Vagina (tissue), 2 donors: ENCODE data around the gene BCL6. TPM values are rescaled to one million over a fixed set of nuclear protein-coding genes. Genes with fewer than 3 reads are reported as not detected.

ENCODE experiments used
- DNase-seq, 2 donors: peaks; one replicate each; pipeline ENCODE4 v3.0.0-alpha.2; 2017; ENCODE audit errors: extremely low spot score in 2 of 2
- H3K27ac ChIP-seq: fragments of 200-600 bp; sonication (generic); one replicate; pipeline ENCODE4 v1.5.1; 2019
- H3K27me3 ChIP-seq: fragments of 200-600 bp; sonication (generic); one replicate; pipeline ENCODE4 v1.5.1; 2019
- H3K36me3 ChIP-seq, 2 donors: fragments of 200-600 bp; sonication (generic); one replicate each; pipeline ENCODE4 v1.5.1; 2017 to 2019
- H3K4me1 ChIP-seq: fragments of 200-600 bp; sonication (generic); one replicate; pipeline ENCODE4 v1.5.1; 2019
- H3K4me3 ChIP-seq, 2 donors: fragments of 200-600 bp; sonication (generic); 1 replicate in 1 of 2; 2 replicates in 1 of 2; pipeline ENCODE4 v1.5.1; 2016 to 2019
- H3K9me3 ChIP-seq: fragments of 200-600 bp; sonication (generic); one replicate; pipeline ENCODE4 v1.5.1; 2019
- CTCF ChIP-seq, 3 experiments: fragments of 450-650 bp in 2 of 3; fragments of 200-600 bp in 1 of 3; sonication (generic) in 1 of 3; IDR thresholded peaks; one replicate each; pipeline ENCODE4 v1.5.1; 2017 to 2019; ENCODE audit warnings: antibody characterized with exemption in 3 of 3, mild to moderate bottlenecking in 2 of 3, moderate library complexity in 2 of 3
- POLR2A ChIP-seq, 2 donors: fragments of 450-650 bp; IDR thresholded peaks; one replicate each; pipeline ENCODE4 v1.6.1; 2017; ENCODE audit warnings: antibody characterized with exemption in 2 of 2, mild to moderate bottlenecking in 2 of 2, moderate library complexity in 2 of 2
- POLR2AphosphoS5 ChIP-seq, 2 donors: sonication (generic); formaldehyde crosslinking; IDR thresholded peaks; one replicate each; pipeline ENCODE4 v1.9.0; 2017; ENCODE audit warnings: antibody characterized with exemption in 2 of 2, mild to moderate bottlenecking in 2 of 2, low read depth in 1 of 2; ENCODE audit not compliant: insufficient read depth in 1 of 2
- intact Hi-C: fragments of 100-400 bp; cut with DNase I; formaldehyde crosslinking; loops from one replicate; pipeline ENCODE4 v1.15.1; 2023
- total RNA-seq: library from RNA; depleted of rRNA; stranded (reverse); fragments of >200 nt; gene quantifications from one replicate; pipeline ENCODE4 v1.2.3, GENCODE V29; 2016

The BCL6 gene
- total RNA-seq, 1 donor from 2014 or later, result 133 TPM

GRCh38 chr3:187719628-187720336, 25.5 kb downstream of the BCL6 start:
- no peak overlapping the region for H3K4me3 ChIP-seq
- no peaks in the 10 kb centered on the region for H3K4me1 ChIP-seq
- intact Hi-C loops, result no loop called here
- H3K9me3 ChIP-seq, result no peaks in the 10 kb centered on the region
- DNase-seq, result no peak
- no peaks in the 10 kb centered on the region for H3K27me3 ChIP-seq
- TF ChIP-seq POLR2A (IDR thresholded peaks at IDR 0.05) (no peak), POLR2AphosphoS5 (IDR thresholded peaks at IDR 0.05; ENCODE audit: insufficient read depth in 1 of 2, low read depth in 1 of 2) (no peak), CTCF (IDR thresholded peaks at IDR 0.05) (no peak)
- peaks cover 4 to 44% of the 10 kb centered on the region in 2 donors for H3K36me3 ChIP-seq
- H3K27ac ChIP-seq, result no peak overlapping the region

- TF ChIP-seq CTCF (IDR thresholded peaks at IDR 0.05) (no peak), POLR2AphosphoS5 (IDR thresholded peaks at IDR 0.05; ENCODE audit: insufficient read depth in 1 of 2, low read depth in 1 of 2) (no peak), POLR2A (IDR thresholded peaks at IDR 0.05) (no peak)
- Histone ChIP-seq H3K4me3 (no peak overlapping the region), H3K27me3 (no peaks in the 10 kb centered on the region), H3K9me3 (no peaks in the 10 kb centered on the region), H3K27ac (no peak overlapping the region), H3K4me1 (no peaks in the 10 kb centered on the region), H3K36me3 (peaks cover 0 to 34% of the 10 kb centered on the region in 2 donors)
- no peak for DNase-seq
- intact Hi-C loops, result no loop called here
Measured at GRCh38 chr3:187718802-187719201, 26.5 kb downstream of the BCL6 start.

- no peak for DNase-seq
- Histone ChIP-seq H3K4me3 (no peak overlapping the region), H3K9me3 (no peaks in the 10 kb centered on the region), H3K27ac (no peak overlapping the region), H3K4me1 (no peaks in the 10 kb centered on the region), H3K27me3 (no peaks in the 10 kb centered on the region), H3K36me3 (peaks cover 0 to 22% of the 10 kb centered on the region in 2 donors)
- TF ChIP-seq POLR2AphosphoS5 (IDR thresholded peaks at IDR 0.05; ENCODE audit: insufficient read depth in 1 of 2, low read depth in 1 of 2) (no peak), POLR2A (IDR thresholded peaks at IDR 0.05) (no peak), CTCF (IDR thresholded peaks at IDR 0.05) (no peak)
- intact Hi-C loops, result no loop called here
Measured at GRCh38 chr3:187717572-187717971, 27.7 kb downstream of the BCL6 start.

GRCh38 chr3:187714404-187714979, 30.8 kb downstream of the BCL6 start:
- Histone ChIP-seq H3K27ac (no peak overlapping the region), H3K36me3 (no peaks in the 10 kb centered on the region), H3K27me3 (no peaks in the 10 kb centered on the region), H3K9me3 (no peaks in the 10 kb centered on the region), H3K4me3 (no peak overlapping the region), H3K4me1 (no peaks in the 10 kb centered on the region)
- intact Hi-C loops, result no loop called here
- DNase-seq, result no peak
- no peak for TF ChIP-seq POLR2AphosphoS5 (IDR thresholded peaks at IDR 0.05; ENCODE audit: insufficient read depth in 1 of 2, low read depth in 1 of 2)
- peak; percentile 93 to 95 (median 94) for TF ChIP-seq CTCF (IDR thresholded peaks at IDR 0.05)

GRCh38 chr3:187713504-187713903, 31.8 kb downstream of the BCL6 start:
- intact Hi-C loops, result no loop called here
- Histone ChIP-seq H3K4me1 (no peaks in the 10 kb centered on the region), H3K9me3 (no peaks in the 10 kb centered on the region), H3K4me3 (no peak overlapping the region), H3K27ac (no peak overlapping the region), H3K36me3 (no peaks in the 10 kb centered on the region), H3K27me3 (no peaks in the 10 kb centered on the region)
- TF ChIP-seq POLR2AphosphoS5 (IDR thresholded peaks at IDR 0.05; ENCODE audit: insufficient read depth in 1 of 2, low read depth in 1 of 2), result no peak
- no peak for TF ChIP-seq POLR2A (IDR thresholded peaks at IDR 0.05)
- no peak for TF ChIP-seq CTCF (IDR thresholded peaks at IDR 0.05)
- no peak for DNase-seq
